Lower leg skin (tissue), 4 donors: ENCODE results near the gene CNOT1. TPM values are rescaled to one million over a fixed set of nuclear protein-coding genes. Genes with fewer than 3 reads are reported as not detected.

Experiments used
- DNase-seq, 2 donors: peaks; one replicate each; pipeline ENCODE4 v3.0.0-alpha.2; 2019; ENCODE audit warnings: low spot score in 2 of 2
- H3K4me3 ChIP-seq: fragments of 200-600 bp; sonication (generic); 2 replicates; pipeline ENCODE4 v1.5.1; 2017; ENCODE audit warnings: mild to moderate bottlenecking, low read depth; ENCODE audit not compliant: poor library complexity, severe bottlenecking
- CTCF ChIP-seq, 3 donors: fragments of 450-650 bp; IDR thresholded peaks; one replicate each; pipeline ENCODE4 v1.5.1; 2016; ENCODE audit warnings: antibody characterized with exemption in 3 of 3, mild to moderate bottlenecking in 3 of 3, moderate library complexity in 2 of 3
- POLR2A ChIP-seq, 2 donors: fragments of 450-650 bp; IDR thresholded peaks; one replicate each; pipeline ENCODE4 v1.6.1; 2016 to 2017; ENCODE audit warnings: antibody characterized with exemption in 2 of 2, mild to moderate bottlenecking in 1 of 2, moderate library complexity in 1 of 2
- WGBS, 2 donors: methylation state at CpG; one replicate each; pipeline ENCODE4 v1.1.5; 2018; 5-methylcytosine and 5-hydroxymethylcytosine counted together
- intact Hi-C: fragments of 100-400 bp; cut with DNase I; formaldehyde crosslinking; loops from one replicate; pipeline ENCODE4 v1.15.0; 2023; ENCODE audit warnings: low total_unique reads
- total RNA-seq, 4 donors: library from RNA; depleted of rRNA; stranded (reverse); fragments of >200 nt; gene quantifications; one replicate each; pipeline ENCODE4 v1.1.0, GENCODE V29; 2016

CNOT1 gene
- total RNA-seq, 4 donors from 2014 or later: 80.1 to 118 (median 102) TPM

GRCh38 chr16:58507963-58508670, 121.5 kb downstream of the CNOT1 start:
- TF ChIP-seq POLR2A (IDR thresholded peaks at IDR 0.05): no peak
- TF ChIP-seq CTCF (IDR thresholded peaks at IDR 0.05): no peak
- DNase-seq: peak in 1 of 2 donors; percentile 68
- no peak overlapping the region for H3K4me3 ChIP-seq
- intact Hi-C loops: loop anchor here (10.0 kb wide), 1 partner anchor 157 kb away; no protein-coding TSS in a partner anchor
- 85 to 86% methylated on average over 14 of the region's 14 CpGs for WGBS, 2 donors

GRCh38 chr16:58507195-58507962, 122.2 kb downstream of the CNOT1 start:
- H3K4me3 ChIP-seq: no peak overlapping the region
- intact Hi-C loops: loop anchor here (10.0 kb wide), 1 partner anchor 157 kb away; no protein-coding TSS in a partner anchor
- peak in 1 of 2 donors; percentile 77 for DNase-seq
- 76 to 77% methylated on average over 15 of the region's 15 CpGs for WGBS, 2 donors
- TF ChIP-seq POLR2A (IDR thresholded peaks at IDR 0.05) (no peak), CTCF (IDR thresholded peaks at IDR 0.05) (no peak)

- 66 to 74% methylated on average over 12 to 18 of the region's 20 CpGs for WGBS, 2 donors
- intact Hi-C loops: loop anchor here (10.0 kb wide), 1 partner anchor 158 kb away; no protein-coding TSS in a partner anchor
- no peak overlapping the region for H3K4me3 ChIP-seq
- DNase-seq: no peak
- TF ChIP-seq CTCF (IDR thresholded peaks at IDR 0.05) (no peak), POLR2A (IDR thresholded peaks at IDR 0.05) (no peak)
Observed at GRCh38 chr16:58506241-58507194, 123.1 kb downstream of the CNOT1 start.

- peak in 1 of 2 donors; percentile 79 for DNase-seq
- TF ChIP-seq CTCF (IDR thresholded peaks at IDR 0.05) (no peak), POLR2A (IDR thresholded peaks at IDR 0.05) (no peak)
- WGBS, 2 donors: 91 to 93% methylated on average over 19 to 21 of the region's 21 CpGs
- H3K4me3 ChIP-seq: no peak overlapping the region
- intact Hi-C loops: loop anchor here (10.0 kb wide), 1 partner anchor 161 kb away; no protein-coding TSS in a partner anchor
Observed at GRCh38 chr16:58503863-58504688, 125.5 kb downstream of the CNOT1 start.
